Skeletal muscle cell (primary cell): ENCODE measurements around the gene MCOLN1.

Source experiments
- DNase-seq: peaks from one replicate; pipeline ENCODE4 v3.0.0-alpha.2; 2010; ENCODE audit warnings: low read depth
- H3K4me3 ChIP-seq: 2 replicates; pipeline ENCODE4 v1.5.1; 2011; ENCODE audit warnings: low read depth, mild to moderate bottlenecking, control low read depth, low read length, moderate library complexity

Gene MCOLN1

GRCh38 chr19:7500811-7501450 lies 21.5 kb upstream of the MCOLN1 start:
- H3K4me3 ChIP-seq = peak overlapping the region; percentile 50

DNA sequence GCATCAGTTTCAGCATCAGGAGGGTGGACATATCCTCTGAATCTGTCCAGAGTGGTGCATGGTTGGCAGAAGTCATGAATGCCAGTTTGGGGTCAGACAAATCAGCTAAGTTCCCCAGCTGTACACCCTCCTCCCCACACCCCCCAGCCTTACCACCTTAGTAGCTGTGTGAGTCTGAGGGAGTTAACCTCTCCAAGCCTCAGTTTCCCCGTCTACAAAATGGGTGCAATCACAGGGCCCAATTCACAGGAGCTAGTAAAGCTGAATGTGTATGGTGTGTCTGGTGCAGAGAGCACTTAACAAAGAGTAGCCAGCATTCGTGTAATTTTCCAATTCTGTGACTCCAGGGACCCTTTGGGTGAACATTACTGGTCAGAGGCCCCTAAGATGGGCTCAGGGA lies 19.9 kb upstream of the MCOLN1 start:
- DNase-seq = no peak
- H3K4me3 ChIP-seq = no peak overlapping the region

More at GRCh38 chr19:7500811-7501450, 21.5 kb upstream of the MCOLN1 start:
- no peak for DNase-seq

- H3K4me3 ChIP-seq = no peak overlapping the region
- DNase-seq = no peak
Measured at GRCh38 chr19:7504684-7505083, 17.7 kb upstream of the MCOLN1 start.

DNA sequence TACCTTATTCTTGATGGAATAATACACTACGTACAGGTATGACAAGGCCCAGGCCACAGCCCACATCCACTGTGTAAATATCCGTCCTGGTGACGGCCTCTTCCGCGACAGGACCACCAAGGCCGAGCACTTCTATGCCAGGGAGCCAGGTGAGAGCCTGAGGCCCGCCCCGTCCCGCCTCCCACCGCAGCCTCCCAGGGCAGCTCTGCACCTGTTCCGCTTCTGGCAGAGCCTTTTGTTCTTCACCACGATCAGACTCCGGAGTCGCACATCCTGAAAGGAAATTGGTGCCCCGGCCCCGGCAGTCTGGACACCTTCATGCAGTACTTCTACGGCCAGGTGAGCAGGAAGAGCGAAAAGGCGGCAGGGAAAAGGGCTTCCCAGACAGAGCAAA lies 17.1 kb upstream of the MCOLN1 start:
- no peak overlapping the region for H3K4me3 ChIP-seq
- no peak for DNase-seq

DNA sequence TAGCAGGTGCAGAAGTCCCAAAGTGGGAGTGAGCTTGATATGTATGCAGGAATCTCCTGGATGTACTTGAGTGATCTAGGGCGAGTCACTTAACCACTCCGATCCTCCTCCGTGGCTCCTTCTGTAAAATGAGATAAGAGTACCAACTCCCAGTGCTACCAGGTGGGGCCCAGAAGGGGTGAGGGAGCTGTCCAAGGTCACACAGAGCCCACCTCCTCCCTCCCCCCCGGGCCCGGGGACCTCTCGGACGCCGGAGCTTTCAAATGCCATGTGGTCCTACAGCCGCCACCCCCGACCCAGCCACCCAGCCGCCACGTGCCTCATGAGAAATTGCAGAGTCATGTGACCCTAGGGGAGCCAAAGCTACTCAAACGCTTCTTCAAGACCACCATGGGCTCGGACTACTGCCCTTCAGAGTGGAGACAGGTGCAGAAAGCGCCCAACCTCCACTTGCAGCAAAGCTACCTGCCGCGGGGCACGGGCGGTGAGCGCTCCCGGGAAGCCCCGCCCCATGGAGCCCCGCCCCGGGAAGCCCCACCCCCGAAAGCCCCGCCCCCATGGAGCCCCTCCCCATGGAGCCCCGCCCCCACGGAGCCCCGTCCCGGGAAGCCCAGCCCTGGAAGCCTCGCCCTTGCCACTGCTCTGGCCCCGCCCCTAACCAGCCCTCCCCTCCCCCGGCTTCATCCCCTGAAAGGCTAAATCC lies 16.6 kb upstream of the MCOLN1 start:
- no peak for DNase-seq

DNA sequence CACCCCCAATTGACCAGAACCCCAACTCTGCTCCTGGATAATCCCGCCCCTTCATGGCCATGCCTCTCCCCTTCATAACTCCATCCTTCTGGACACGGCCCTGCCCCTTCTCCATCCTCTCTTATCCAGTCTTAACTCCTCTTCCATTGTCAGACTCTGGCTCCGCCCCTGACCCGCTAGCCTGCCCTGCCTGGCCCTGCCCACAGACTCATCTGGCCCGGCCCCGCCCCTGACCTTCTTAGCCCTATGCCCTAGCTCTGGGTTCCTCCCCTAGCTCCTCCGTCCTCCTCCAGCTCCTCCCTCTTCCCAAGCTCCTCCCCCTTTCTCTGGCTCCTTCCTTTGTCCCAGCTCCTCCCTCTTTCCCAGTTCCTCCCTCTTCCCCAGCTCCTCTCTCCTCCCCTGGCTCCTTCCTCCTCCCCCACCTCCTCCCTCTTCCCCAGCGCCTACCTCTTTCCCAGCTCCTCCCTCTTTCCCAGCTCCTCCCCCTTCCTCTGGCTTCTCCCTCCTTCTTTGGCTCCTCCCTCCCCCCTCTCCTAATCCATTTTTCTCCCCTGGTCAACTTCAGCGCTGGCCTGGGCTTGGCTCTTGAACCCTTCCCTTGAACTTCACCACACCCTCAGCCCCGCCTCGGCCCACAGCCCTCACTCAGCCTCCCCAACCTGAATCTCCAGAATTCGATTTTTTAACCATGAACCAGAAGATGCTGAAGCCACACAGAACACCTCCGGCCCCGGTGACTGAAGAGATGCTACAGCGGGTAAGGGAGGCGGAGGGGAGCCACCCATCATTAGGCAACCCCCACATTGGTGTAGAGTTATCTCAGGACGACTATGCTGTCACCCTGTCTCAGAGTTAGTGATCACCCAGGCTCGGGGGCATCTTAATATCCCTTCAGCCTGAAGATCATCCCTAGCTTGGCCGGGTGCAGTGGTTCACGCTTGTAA lies 15.8 kb upstream of the MCOLN1 start:
- no peak overlapping the region for H3K4me3 ChIP-seq
- DNase-seq = peak; percentile 24

More for the DNA sequence above, 16.6 kb upstream of the MCOLN1 start:
- no peak overlapping the region for H3K4me3 ChIP-seq

- DNase-seq = peak; percentile 41
- H3K4me3 ChIP-seq = no peak overlapping the region
Measured at GRCh38 chr19:7507884-7508283, 14.5 kb upstream of the MCOLN1 start.

- H3K4me3 ChIP-seq = no peak overlapping the region
- no peak for DNase-seq
Measured at GRCh38 chr19:7509625-7510024, 12.8 kb upstream of the MCOLN1 start.

GRCh38 chr19:7512400-7512851 lies 10.0 kb upstream of the MCOLN1 start:
- DNase-seq = no peak
- no peak overlapping the region for H3K4me3 ChIP-seq

DNA sequence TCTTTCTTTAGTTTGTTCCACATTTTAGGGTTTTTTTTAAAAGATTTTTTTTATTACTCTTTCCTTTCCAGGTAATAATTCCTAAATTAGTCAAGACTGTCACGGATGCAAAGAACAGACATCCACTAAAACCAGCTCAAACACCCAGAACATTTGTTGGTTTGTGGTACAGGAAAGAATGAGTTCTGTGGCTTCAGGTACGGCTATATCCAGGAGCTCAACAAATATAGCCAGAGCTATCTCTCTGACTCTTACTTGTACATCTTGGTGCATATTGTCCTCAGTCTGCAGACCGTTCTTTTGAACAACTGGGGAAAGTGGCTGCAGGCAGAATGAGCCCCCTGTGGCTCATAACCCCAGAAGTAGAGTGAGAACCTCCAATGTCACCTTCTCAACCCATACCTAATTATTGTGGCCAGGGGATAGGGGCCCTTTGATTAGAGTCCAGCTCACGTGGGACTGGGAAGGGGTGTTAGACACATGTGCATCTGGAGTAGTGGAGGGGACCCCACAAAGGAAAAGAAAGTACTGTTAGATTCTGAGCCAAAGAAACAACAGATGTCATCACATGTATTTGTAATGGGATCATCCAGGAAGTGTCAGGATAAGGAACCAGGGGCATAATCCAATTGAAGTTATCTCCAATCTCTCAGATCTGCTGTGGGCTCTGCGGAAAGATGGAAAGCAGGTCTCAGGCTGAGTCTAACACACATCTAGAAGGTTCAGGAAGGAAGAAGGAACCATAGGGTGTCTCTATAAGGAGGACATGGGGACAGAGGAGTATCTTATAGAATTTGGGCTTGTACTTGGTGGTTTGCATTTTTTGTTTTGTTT lies 8.4 kb upstream of the MCOLN1 start:
- DNase-seq = no peak
- no peak overlapping the region for H3K4me3 ChIP-seq

- no peak for DNase-seq
- H3K4me3 ChIP-seq = peak overlapping the region; percentile 52
Measured at GRCh38 chr19:7515110-7515644, 7.2 kb upstream of the MCOLN1 start.

GRCh38 chr19:7515645-7516151 lies 6.7 kb upstream of the MCOLN1 start, which contains the start of gene ZNF358:
Gene ZNF358, plus strand, starts transcription at chr19:7516103. Its CDS starts 3,140 bp downstream, at chr19:7519243.
- no peak for DNase-seq
- peak within 1 kb of the TSS; percentile 88 for H3K4me3 ChIP-seq

DNA sequence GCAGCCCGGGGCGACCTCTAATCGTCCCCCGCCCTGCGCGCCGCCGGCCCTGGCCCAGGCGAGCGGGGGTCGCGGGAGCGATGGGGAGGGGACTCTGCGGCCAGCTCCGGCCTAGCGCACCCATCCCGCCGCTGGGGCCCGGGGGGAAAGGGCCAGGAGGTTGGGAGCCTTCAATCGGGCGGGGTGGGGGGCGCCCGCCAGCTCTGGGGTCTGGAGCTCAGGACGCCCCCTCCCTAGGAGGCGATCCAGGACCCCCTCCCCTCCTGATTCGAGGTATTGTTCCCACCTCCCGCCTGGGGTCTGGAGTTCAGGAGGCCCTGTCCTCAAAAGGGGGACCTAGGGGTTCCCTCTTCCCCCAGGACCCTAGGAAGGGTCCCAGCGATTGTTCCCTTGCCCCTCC lies 6.1 kb upstream of the MCOLN1 start:
- no peak for DNase-seq
- H3K4me3 ChIP-seq = peak overlapping the region; percentile 88

- DNase-seq = no peak
- H3K4me3 ChIP-seq = peak overlapping the region; percentile 88
Measured at GRCh38 chr19:7516878-7517277, 5.5 kb upstream of the MCOLN1 start.

GRCh38 chr19:7519361-7520130 lies 2.9 kb upstream of the MCOLN1 start:
- no peak for DNase-seq
- H3K4me3 ChIP-seq = no peak overlapping the region

GRCh38 chr19:7520131-7521051 lies 2.0 kb upstream of the MCOLN1 start:
- no peak for DNase-seq
- no peak overlapping the region for H3K4me3 ChIP-seq

DNA sequence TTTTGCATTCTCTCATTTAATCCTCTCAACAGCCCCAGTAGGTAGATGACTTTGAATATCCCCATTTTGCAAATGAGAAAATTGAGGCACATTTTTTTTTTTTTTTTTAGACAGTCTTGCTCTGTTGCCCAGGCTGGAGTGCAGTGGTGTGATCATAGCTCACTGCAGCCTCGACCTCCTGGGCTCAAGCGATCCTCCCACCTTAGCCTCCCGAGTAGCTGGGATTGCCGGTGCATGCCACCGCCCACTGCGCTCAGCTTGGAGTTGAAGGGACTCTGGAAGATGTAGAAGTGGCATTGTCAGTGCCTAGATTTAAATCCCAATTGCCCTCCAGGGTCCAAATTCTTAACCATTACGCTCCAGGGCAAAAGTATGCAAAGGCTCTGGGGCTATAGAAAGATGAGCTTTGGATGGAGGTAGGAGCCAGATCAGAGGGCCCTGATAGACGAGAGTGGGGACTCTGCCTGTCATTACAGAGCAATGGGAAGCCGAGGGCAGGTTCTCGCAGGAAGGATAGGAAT lies 813 bp upstream of the MCOLN1 start:
- DNase-seq = no peak
- H3K4me3 ChIP-seq = peak overlapping the region; percentile 79
